ENCODE data around the gene SETBP1.

Gene SETBP1

GRCh38 chr18:45110577-45111501 lies 430.2 kb downstream of the SETBP1 start:
- DNase-seq (ENCODE audit: low read depth in 2 of 2) = no peak

GRCh38 chr18:45111502-45111848 lies 430.8 kb downstream of the SETBP1 start:
- no peak for DNase-seq (ENCODE audit: low read depth in 2 of 2)

GRCh38 chr18:45112682-45113081 lies 432.0 kb downstream of the SETBP1 start:
- no peak for DNase-seq (ENCODE audit: low read depth in 2 of 2)

DNA sequence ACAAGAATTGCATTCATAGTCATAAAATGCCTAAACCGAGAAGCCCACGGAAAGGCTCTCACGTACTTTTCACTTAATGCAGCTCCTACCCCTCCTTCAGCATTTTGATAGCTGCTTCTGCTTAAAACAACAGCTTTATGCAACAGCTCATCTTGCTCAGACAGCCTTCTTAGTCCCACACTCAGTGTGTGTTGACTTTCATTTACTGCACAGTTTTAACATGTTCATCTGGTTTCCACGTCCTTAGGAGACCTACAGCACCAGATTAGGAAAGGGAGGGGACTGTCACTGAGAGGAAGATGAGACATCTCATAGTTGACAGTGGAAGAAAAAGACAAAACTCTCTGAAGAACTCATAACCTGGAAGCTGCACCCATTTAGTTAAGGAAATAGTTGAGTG lies 435.4 kb downstream of the SETBP1 start:
- no peak for DNase-seq (ENCODE audit: low read depth in 2 of 2)

Measured in stimulated activated CD8-positive, alpha-beta memory T cell treated with anti-CD3 and anti-CD28 coated beads, Interleukin-15, amount 100 ng/mL, for 48 hours (primary cell).